Neural cell (in vitro differentiated cells): ENCODE results near the gene ELOB. TPM values are rescaled to one million over a fixed set of nuclear protein-coding genes. Genes with fewer than 3 reads are reported as not detected.

ENCODE experiments used
- H2AFZ ChIP-seq: fragments of 200-600, 300-800 bp; sonication (generic), shearing (Covaris generic); 2 replicates; pipeline ENCODE4 v1.6.0; 2014; ENCODE audit warnings: low read depth, mild to moderate bottlenecking, antibody characterized with exemption, low read length, moderate library complexity
- H3F3A ChIP-seq: fragments of 200-600 bp; shearing (Covaris generic); 2 replicates; pipeline ENCODE4 v1.6.1; 2016; ENCODE audit warnings: mild to moderate bottlenecking, moderate library complexity, mixed read lengths, antibody characterized with exemption, low read length; ENCODE audit not compliant: insufficient read depth, poor library complexity, severe bottlenecking
- H3K27ac ChIP-seq: fragments of 200-600, 300-800 bp; sonication (generic), shearing (Covaris generic); 2 replicates; pipeline ENCODE4 v1.5.1; 2014; ENCODE audit warnings: mild to moderate bottlenecking, low read length, moderate library complexity
- H3K27me3 ChIP-seq: fragments of 300-800, 200-600 bp; sonication (generic), shearing (Covaris generic); 2 replicates; pipeline ENCODE4 v1.6.0; 2014; ENCODE audit warnings: mild to moderate bottlenecking, low read depth, low read length, moderate library complexity; ENCODE audit not compliant: insufficient read depth
- H3K36me3 ChIP-seq: fragments of 300-800, 200-600 bp; sonication (generic), shearing (Covaris generic); 2 replicates; pipeline ENCODE4 v1.5.1; 2014; ENCODE audit warnings: mild to moderate bottlenecking, antibody characterized with exemption, low read length, moderate library complexity; ENCODE audit not compliant: insufficient read depth
- H3K4me2 ChIP-seq: fragments of 300-800, 200-600 bp; sonication (generic), shearing (Covaris generic); 2 replicates; pipeline ENCODE4 v1.6.0; 2014; ENCODE audit warnings: mild to moderate bottlenecking, low read length
- H3K4me3 ChIP-seq: fragments of 300-800, 200-600 bp; sonication (generic), shearing (Covaris generic); 2 replicates; pipeline ENCODE4 v1.5.1; 2014; ENCODE audit warnings: mild to moderate bottlenecking, low read length, moderate library complexity
- H3K79me2 ChIP-seq: fragments of 200-600 bp; shearing (Covaris generic); replicated peaks from 2 replicates; pipeline ENCODE4 v1.6.0; 2014; ENCODE audit warnings: mild to moderate bottlenecking, low read length, moderate library complexity; ENCODE audit not compliant: insufficient read depth
- H3K9ac ChIP-seq: fragments of 300-800, 200-600 bp; sonication (generic), shearing (Covaris generic); 2 replicates; pipeline ENCODE4 v1.6.1; 2016; ENCODE audit warnings: mild to moderate bottlenecking, low read length, mixed read lengths
- H3K9me2 ChIP-seq: fragments of 200-600 bp; shearing (Covaris generic); 2 replicates; pipeline ENCODE4 v1.6.1; 2016; ENCODE audit warnings: mild to moderate bottlenecking, low read length, mixed read lengths; ENCODE audit not compliant: insufficient read depth
- H3K9me3 ChIP-seq: fragments of 200-600, 300-800 bp; sonication (generic), shearing (Covaris generic); 2 replicates; pipeline ENCODE4 v1.6.1; 2016; ENCODE audit warnings: mild to moderate bottlenecking, mixed run types, low read length, moderate library complexity, mixed read lengths
- H4K20me1 ChIP-seq: fragments of 200-600 bp; shearing (Covaris generic); 2 replicates; pipeline ENCODE4 v1.6.1; 2016; ENCODE audit warnings: mild to moderate bottlenecking, mixed run types; ENCODE audit not compliant: insufficient read depth
- CTCF ChIP-seq: fragments of 450-650 bp; IDR thresholded peaks from 2 replicates; pipeline ENCODE4 v1.5.1; 2014; ENCODE audit warnings: antibody characterized with exemption, mild to moderate bottlenecking, moderate library complexity; ENCODE audit not compliant: poor library complexity, severe bottlenecking
- EP300 ChIP-seq: fragments of 450-650 bp; conservative IDR thresholded peaks from 2 replicates; pipeline ENCODE4 v1.6.1; 2014; ENCODE audit warnings: antibody characterized with exemption, mild to moderate bottlenecking, moderate library complexity; ENCODE audit not compliant: poor library complexity, severe bottlenecking
- EZH2 ChIP-seq: fragments of 200-600, 300-800 bp; shearing (Covaris generic), sonication (generic); IDR thresholded peaks from 2 replicates; pipeline ENCODE4 v1.6.1; 2014; ENCODE audit warnings: antibody characterized with exemption, low read length, borderline replicate concordance, mild to moderate bottlenecking; ENCODE audit not compliant: insufficient read depth, poor library complexity, severe bottlenecking
- MXI1 ChIP-seq: fragments of 450-650 bp; conservative IDR thresholded peaks from 2 replicates; pipeline ENCODE4 v1.6.1; 2014; ENCODE audit warnings: antibody characterized with exemption, mild to moderate bottlenecking; ENCODE audit not compliant: poor library complexity, severe bottlenecking
- POLR2AphosphoS5 ChIP-seq: IDR thresholded peaks from 2 replicates; pipeline ENCODE4 v1.6.1; 2012
- RAD21 ChIP-seq: fragments of 450-650 bp; conservative IDR thresholded peaks from 2 replicates; pipeline ENCODE4 v1.6.1; 2014; ENCODE audit warnings: antibody characterized with exemption, mild to moderate bottlenecking, moderate library complexity
- REST ChIP-seq: IDR thresholded peaks from 2 replicates; pipeline ENCODE4 v1.6.1; 2012; ENCODE audit warnings: borderline replicate concordance
- SMC3 ChIP-seq: fragments of 450-650 bp; conservative IDR thresholded peaks from 2 replicates; pipeline ENCODE4 v1.6.1; 2014; ENCODE audit warnings: antibody characterized with exemption, mild to moderate bottlenecking, moderate library complexity; ENCODE audit not compliant: poor library complexity
- TAF1 ChIP-seq: IDR thresholded peaks from 2 replicates; pipeline ENCODE4 v1.6.1; 2012; ENCODE audit warnings: low read depth
- polyA plus RNA-seq: library from polyadenylated mRNA; depleted of rRNA; stranded (reverse); fragments of >200 nt; gene quantifications from 2 replicates; pipeline ENCODE4 v1.2.3, GENCODE V29; 2014

Gene ELOB
- polyA plus RNA-seq, 1 donor from 2014 or later, result 513 TPM

GRCh38 chr16:2739625-2740430 is 37.3 kb downstream of the ELOB start:
- Histone ChIP-seq H3K4me2 (no peak overlapping the region), H4K20me1 (no peaks in the 10 kb centered on the region), H3F3A (no peaks in the 10 kb centered on the region), H3K36me3 (no peaks in the 10 kb centered on the region), H3K27ac (no peak overlapping the region), H3K27me3 (no peaks in the 10 kb centered on the region), H3K9ac (no peak overlapping the region), H2AFZ (no peak overlapping the region), H3K9me3 (no peaks in the 10 kb centered on the region), H3K9me2 (no peaks in the 10 kb centered on the region), H3K4me3 (no peak overlapping the region), H3K79me2 (no peaks in the 10 kb centered on the region)
- TF ChIP-seq POLR2AphosphoS5, result no peak
- no peak for TF ChIP-seq SMC3
- TF ChIP-seq CTCF, result no peak
- no peak for TF ChIP-seq EP300
- no peak for TF ChIP-seq RAD21
- TF ChIP-seq MXI1, result no peak
- TF ChIP-seq EZH2, result no peak
- TF ChIP-seq TAF1, result no peak

- TF ChIP-seq POLR2AphosphoS5 (no peak), CTCF (no peak), TAF1 (no peak), SMC3 (no peak), RAD21 (no peak), REST (no peak), EP300 (no peak), MXI1 (no peak), EZH2 (no peak)
- no peaks in the 10 kb centered on the region for H3K27me3 ChIP-seq
- H4K20me1 ChIP-seq, result no peaks in the 10 kb centered on the region
- no peaks in the 10 kb centered on the region for H3K79me2 ChIP-seq
- H2AFZ ChIP-seq, result no peak overlapping the region
- no peak overlapping the region for H3K4me3 ChIP-seq
- no peaks in the 10 kb centered on the region for H3K9me2 ChIP-seq
- no peak overlapping the region for H3K4me2 ChIP-seq
- H3K9me3 ChIP-seq, result no peaks in the 10 kb centered on the region
- H3K9ac ChIP-seq, result no peak overlapping the region
- H3K36me3 ChIP-seq, result no peaks in the 10 kb centered on the region
- H3F3A ChIP-seq, result no peaks in the 10 kb centered on the region
- H3K27ac ChIP-seq, result no peak overlapping the region
Measured at GRCh38 chr16:2738615-2739014, 38.5 kb downstream of the ELOB start.
